Lung (tissue), 12 donors: ENCODE results near the gene FAM131A. TPM values are rescaled to one million over a fixed set of nuclear protein-coding genes. Genes with fewer than 3 reads are reported as not detected.

Experiments
- ATAC-seq: fragments of 200-7000 bp; cut with Tn5 transposase; one replicate; pipeline ENCODE4 v1.9.1; 2020; ENCODE audit warnings: moderate number of reproducible peaks; ENCODE audit not compliant: insufficient read depth, low FRiP score
- DNase-seq, 3 donors: peaks; one replicate each; pipeline ENCODE4 v3.0.0-alpha.2; 2013 to 2017
- H3K27ac ChIP-seq, 2 donors: one replicate each; pipeline ENCODE4 v1.5.1; 2013; ENCODE audit warnings: mild to moderate bottlenecking in 2 of 2, moderate library complexity in 2 of 2, control low read depth in 1 of 2, inconsistent platforms in 1 of 2, low read depth in 1 of 2, low read length in 1 of 2
- H3K27me3 ChIP-seq, 3 donors: one replicate each; pipeline ENCODE4 v1.5.1; 2013; ENCODE audit warnings: low read length in 2 of 3; ENCODE audit not compliant: control insufficient read depth in 3 of 3, insufficient read depth in 3 of 3
- H3K36me3 ChIP-seq, 4 donors: one replicate each; pipeline ENCODE4 v1.5.1; 2013; ENCODE audit warnings: low read length in 4 of 4, mild to moderate bottlenecking in 1 of 4, moderate library complexity in 1 of 4; ENCODE audit not compliant: control insufficient read depth in 4 of 4, insufficient read depth in 4 of 4
- H3K4me1 ChIP-seq, 5 donors: one replicate each; pipeline ENCODE4 v1.5.1; 2013; ENCODE audit warnings: low read length in 5 of 5, mild to moderate bottlenecking in 2 of 5, moderate library complexity in 1 of 5; ENCODE audit not compliant: control insufficient read depth in 5 of 5, insufficient read depth in 5 of 5
- H3K4me3 ChIP-seq: one replicate; pipeline ENCODE4 v1.5.1; 2013; ENCODE audit warnings: mild to moderate bottlenecking, control low read depth, moderate library complexity
- H3K9ac ChIP-seq, 2 donors: one replicate each; pipeline ENCODE4 v1.5.1; 2013; ENCODE audit warnings: low read length in 2 of 2, control low read depth in 1 of 2; ENCODE audit not compliant: insufficient read depth in 1 of 2
- H3K9me3 ChIP-seq, 4 donors: one replicate each; pipeline ENCODE4 v1.5.1; 2013; ENCODE audit warnings: low read length in 3 of 4, mild to moderate bottlenecking in 1 of 4, moderate library complexity in 1 of 4; ENCODE audit not compliant: control insufficient read depth in 4 of 4, insufficient read depth in 3 of 4
- WGBS, 2 donors: extraction: QIAGEN DNeasy Blood & Tissue Kit; methylation state at CpG; one replicate each; pipeline ENCODE4 v1.1.7; 2013; 5-methylcytosine and 5-hydroxymethylcytosine counted together
- polyA plus RNA-seq, 2 donors: library from polyadenylated mRNA; stranded (reverse); fragments of 200-250 nt; gene quantifications; one replicate each; pipeline ENCODE4 v1.2.1, GENCODE V29; 2013
- total RNA-seq, 2 donors: library from RNA; depleted of rRNA in 1 of 2; stranded (reverse); fragments of >200 nt in 1 of 2; gene quantifications; one replicate each; pipeline ENCODE4 v1.2.1, GENCODE V29; 2014 to 2021
- TF ChIP-seq, protein P1 (sequence below): IDR thresholded peaks from 2 replicates; pipeline ENCODE4 v1.5.1; 2012; ENCODE audit warnings: mild to moderate bottlenecking; ENCODE audit errors: control extremely low read depth, extremely low read depth
- donor health status: control.
- donor health status: control.
- donor health status: Bipolar disorder and iron deficiency.
- donor health status: healthy.
- donor health status: DM: yes; HTN: yes; CAD: no.

FAM131A gene
- total and polyA plus RNA-seq, 4 donors = 12.9 to 21.4 (median 15.7) TPM

DNA sequence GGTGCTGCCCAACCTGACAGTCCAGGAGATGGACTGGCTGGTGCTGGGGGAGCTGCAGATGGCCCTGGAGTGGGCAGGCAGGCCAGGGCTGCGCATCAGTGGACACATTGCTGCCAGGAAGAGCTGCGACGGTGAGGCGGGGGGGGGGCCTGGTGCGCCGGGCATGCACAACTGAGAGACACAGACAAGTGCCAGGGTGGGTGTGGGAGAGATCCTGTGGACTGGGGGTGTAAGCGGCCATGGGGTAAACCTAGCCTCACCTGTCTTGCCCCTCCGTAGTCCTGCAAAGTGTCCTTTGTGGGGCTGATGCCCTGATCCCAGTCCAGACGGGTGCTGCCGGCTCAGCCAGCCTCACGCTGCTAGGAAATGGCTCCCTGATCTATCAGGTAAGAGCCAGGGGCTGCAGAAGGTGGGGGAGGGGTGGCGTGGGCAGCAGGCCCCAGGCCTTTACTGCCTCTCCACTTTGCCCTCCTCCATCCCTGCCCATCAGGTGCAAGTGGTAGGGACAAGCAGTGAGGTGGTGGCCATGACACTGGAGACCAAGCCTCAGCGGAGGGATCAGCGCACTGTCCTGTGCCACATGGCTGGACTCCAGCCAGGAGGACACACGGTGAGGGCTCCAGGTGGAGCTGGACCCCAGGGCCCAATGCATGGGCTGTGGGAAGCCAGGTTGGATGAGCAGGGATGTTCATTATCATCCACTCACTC, 45.8 kb downstream of the FAM131A start:
- H3K36me3 ChIP-seq = no peaks in the 10 kb centered on the region
- 93 to 95% methylated on average over 15 of the region's 15 CpGs for WGBS, 2 donors
- H3K9ac ChIP-seq = no peak overlapping the region
- TF ChIP-seq, protein P1, sequence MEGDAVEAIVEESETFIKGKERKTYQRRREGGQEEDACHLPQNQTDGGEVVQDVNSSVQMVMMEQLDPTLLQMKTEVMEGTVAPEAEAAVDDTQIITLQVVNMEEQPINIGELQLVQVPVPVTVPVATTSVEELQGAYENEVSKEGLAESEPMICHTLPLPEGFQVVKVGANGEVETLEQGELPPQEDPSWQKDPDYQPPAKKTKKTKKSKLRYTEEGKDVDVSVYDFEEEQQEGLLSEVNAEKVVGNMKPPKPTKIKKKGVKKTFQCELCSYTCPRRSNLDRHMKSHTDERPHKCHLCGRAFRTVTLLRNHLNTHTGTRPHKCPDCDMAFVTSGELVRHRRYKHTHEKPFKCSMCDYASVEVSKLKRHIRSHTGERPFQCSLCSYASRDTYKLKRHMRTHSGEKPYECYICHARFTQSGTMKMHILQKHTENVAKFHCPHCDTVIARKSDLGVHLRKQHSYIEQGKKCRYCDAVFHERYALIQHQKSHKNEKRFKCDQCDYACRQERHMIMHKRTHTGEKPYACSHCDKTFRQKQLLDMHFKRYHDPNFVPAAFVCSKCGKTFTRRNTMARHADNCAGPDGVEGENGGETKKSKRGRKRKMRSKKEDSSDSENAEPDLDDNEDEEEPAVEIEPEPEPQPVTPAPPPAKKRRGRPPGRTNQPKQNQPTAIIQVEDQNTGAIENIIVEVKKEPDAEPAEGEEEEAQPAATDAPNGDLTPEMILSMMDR = no peak
- ATAC-seq = no peak
- peaks cover 0 to 29% (median 2%) of the 10 kb centered on the region in 5 donors for H3K4me1 ChIP-seq
- DNase-seq = no peak
- H3K9me3 ChIP-seq = peaks cover 0 to 5% (median 0%) of the 10 kb centered on the region in 4 donors
- H3K27ac ChIP-seq = no peak overlapping the region
- H3K27me3 ChIP-seq = peaks cover 3 to 19% (median 5%) of the 10 kb centered on the region in 3 donors
- no peak overlapping the region for H3K4me3 ChIP-seq

GRCh38 chr3:184384342-184384741, 46.9 kb downstream of the FAM131A start:
- Histone ChIP-seq H3K9ac (no peak overlapping the region), H3K36me3 (no peaks in the 10 kb centered on the region), H3K4me3 (no peak overlapping the region), H3K27me3 (peaks cover 3 to 16% (median 5%) of the 10 kb centered on the region in 3 donors), H3K9me3 (peaks cover 0 to 6% (median 0%) of the 10 kb centered on the region in 4 donors), H3K27ac (no peak overlapping the region), H3K4me1 (peaks cover 0 to 18% (median 2%) of the 10 kb centered on the region in 5 donors)
- TF ChIP-seq, protein P1 = no peak
- DNase-seq = no peak
- no peak for ATAC-seq
- WGBS, 2 donors = 81 to 84% methylated on average over 9 of the region's 9 CpGs

DNA sequence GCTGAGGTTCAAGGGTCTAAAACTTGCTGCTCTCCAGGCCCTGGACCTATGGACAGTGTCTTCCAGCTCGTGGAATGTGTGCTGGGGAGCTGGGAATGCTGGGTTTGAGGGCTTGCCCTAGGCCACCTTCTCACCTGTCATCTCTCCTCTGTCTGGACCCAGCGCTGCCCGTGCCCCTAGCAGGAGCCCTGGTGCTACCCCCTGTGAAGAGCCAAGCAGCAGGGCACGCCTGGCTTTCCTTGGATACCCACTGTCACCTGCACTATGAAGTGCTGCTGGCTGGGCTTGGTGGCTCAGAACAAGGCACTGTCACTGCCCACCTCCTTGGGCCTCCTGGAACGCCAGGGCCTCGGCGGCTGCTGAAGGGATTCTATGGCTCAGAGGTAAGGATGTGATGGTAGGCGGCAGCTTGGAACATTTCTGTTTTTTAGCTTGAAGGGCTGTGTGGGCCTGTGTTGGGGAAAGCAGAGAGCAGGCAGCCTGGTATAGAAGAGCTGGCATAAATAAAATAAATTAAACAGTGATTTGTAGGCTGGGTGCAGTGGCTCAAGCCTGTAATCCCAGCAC, 47.5 kb downstream of the FAM131A start:
- 92 to 95% methylated on average over 8 of the region's 8 CpGs for WGBS, 2 donors
- TF ChIP-seq, protein P1 = no peak

More for the DNA sequence above, 47.5 kb downstream of the FAM131A start:
- Histone ChIP-seq H3K9ac (no peak overlapping the region), H3K4me3 (no peak overlapping the region), H3K4me1 (peaks cover 0 to 16% (median 2%) of the 10 kb centered on the region in 5 donors), H3K36me3 (no peaks in the 10 kb centered on the region), H3K27me3 (peaks cover 3 to 15% (median 5%) of the 10 kb centered on the region in 3 donors), H3K9me3 (peaks cover 0 to 6% (median 0%) of the 10 kb centered on the region in 4 donors), H3K27ac (no peak overlapping the region)
- ATAC-seq (no peak), DNase-seq (no peak)
